ENCODE data around the gene SLC39A11.

The SLC39A11 gene

DNA sequence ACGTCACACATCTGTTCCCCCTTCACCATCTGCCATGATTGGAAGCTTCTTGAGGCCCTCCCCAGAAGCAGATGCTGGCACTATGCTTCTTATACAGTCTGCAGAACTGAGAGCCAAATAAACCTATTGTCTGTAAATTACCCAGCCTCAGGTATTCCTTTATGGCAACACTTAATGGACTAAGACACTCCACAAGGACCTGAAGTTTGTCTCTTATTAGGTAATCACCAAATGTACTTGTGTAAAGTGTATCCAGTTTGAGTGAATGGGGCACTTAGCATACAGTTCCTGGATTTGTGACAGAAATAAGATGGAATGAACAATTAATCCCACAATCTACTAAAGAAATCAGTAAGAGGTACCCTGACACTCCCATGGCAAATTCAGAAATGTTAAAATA, 105.3 kb downstream of the SLC39A11 start:
- H3K18ac ChIP-seq (ENCODE audit: low read length): no peak overlapping the region
- no CpG with 5 or more reads among the region's 1 CpG for WGBS (ENCODE audit: extremely low coverage, insufficient coverage, insufficient read length)
- H3K27me3 ChIP-seq (ENCODE audit: insufficient read depth, low read length): no peaks in the 10 kb centered on the region
- no peak for DNase-seq
- H3K23ac ChIP-seq (ENCODE audit: low read length): no peak overlapping the region
- H2BK5ac ChIP-seq (ENCODE audit: low read depth, low read length, poor library complexity): no peak overlapping the region
- H4K91ac ChIP-seq (ENCODE audit: low read depth, low read length): no peak overlapping the region
- no peak overlapping the region for H3K9ac ChIP-seq (ENCODE audit: low read length)
- H2BK120ac ChIP-seq (ENCODE audit: insufficient read depth, low read length, poor library complexity): no peak overlapping the region
- no peak overlapping the region for H2AFZ ChIP-seq (ENCODE audit: insufficient read depth, low read length, poor library complexity)
- H3K4me3 ChIP-seq (ENCODE audit: low read depth, low read length): no peak overlapping the region
- no peaks in the 10 kb centered on the region for H3K79me2 ChIP-seq (ENCODE audit: control insufficient read depth, insufficient read depth, low read length, poor library complexity)
- H3K79me1 ChIP-seq (ENCODE audit: low read length): no peaks in the 10 kb centered on the region
- H3K4ac ChIP-seq (ENCODE audit: low read depth, low read length): no peak overlapping the region
- H2AK5ac ChIP-seq (ENCODE audit: low read length): no peak overlapping the region
- no peak overlapping the region for H3K4me2 ChIP-seq (ENCODE audit: low read length)
- no peak overlapping the region for H3K14ac ChIP-seq (ENCODE audit: low read length)
- peaks cover 2% of the 10 kb centered on the region for H3K9me3 ChIP-seq (ENCODE audit: insufficient read depth, low read depth, low read length)
- no peak overlapping the region for H3K27ac ChIP-seq (ENCODE audit: low read depth, low read length)
- no peak overlapping the region for H4K8ac ChIP-seq (ENCODE audit: low read depth, low read length)
- no peaks in the 10 kb centered on the region for H3K36me3 ChIP-seq (ENCODE audit: control insufficient read depth in 1 of 2, insufficient read depth in 2 of 2, low read length in 2 of 2)
- no peak overlapping the region for H2BK12ac ChIP-seq (ENCODE audit: low read length)
- H3K4me1 ChIP-seq (ENCODE audit: control insufficient read depth in 1 of 2, insufficient read depth in 2 of 2, low read length in 2 of 2): peaks cover 4 to 10% of the 10 kb centered on the region in 2 experiments
- no peak overlapping the region for H4K12ac ChIP-seq (ENCODE audit: low read depth, low read length)

DNA sequence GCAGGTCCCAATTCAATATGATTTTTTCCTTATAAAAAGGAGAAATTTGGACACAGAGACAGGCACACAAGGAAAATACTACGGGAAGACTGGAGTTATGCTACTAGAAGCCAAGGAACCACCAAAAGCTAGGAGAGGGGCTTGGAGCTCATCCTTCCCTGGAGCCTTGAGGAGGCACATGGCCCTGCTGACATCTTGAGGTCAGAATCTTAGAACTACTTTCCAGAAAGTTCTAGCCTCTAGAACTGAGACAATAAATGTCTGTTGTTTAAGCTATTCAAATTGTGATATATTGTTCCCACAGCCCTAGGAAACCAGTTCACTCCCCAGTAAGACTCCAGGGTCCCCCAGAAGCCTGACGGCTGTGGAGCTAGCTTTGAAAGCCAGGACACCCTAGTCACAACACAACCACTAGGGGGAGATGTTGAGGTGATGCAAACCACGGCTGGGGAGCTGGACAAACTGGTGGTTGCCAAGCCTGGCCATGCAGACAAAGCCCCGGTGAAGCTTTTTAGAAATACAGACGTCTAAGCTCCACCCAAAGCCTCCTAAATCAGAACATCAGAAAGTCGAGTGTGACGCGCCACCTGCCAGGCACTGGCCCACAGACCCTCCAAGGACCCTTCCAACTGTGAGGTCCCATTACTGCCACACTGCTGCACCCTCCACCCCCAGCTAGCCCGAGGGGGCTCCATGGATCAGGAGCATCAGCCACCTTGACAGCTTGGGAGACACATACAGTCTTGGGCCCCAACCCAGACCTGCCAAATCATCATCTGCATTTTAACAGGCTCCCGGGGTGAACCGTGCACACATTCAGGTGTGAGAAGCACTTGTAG, 106.4 kb downstream of the SLC39A11 start:
- no peaks in the 10 kb centered on the region for H3K36me3 ChIP-seq (ENCODE audit: control insufficient read depth in 1 of 2, insufficient read depth in 2 of 2, low read length in 2 of 2)
- H3K4ac ChIP-seq (ENCODE audit: low read depth, low read length): no peak overlapping the region
- H2BK5ac ChIP-seq (ENCODE audit: low read depth, low read length, poor library complexity): peak overlapping the region; percentile 9
- no peaks in the 10 kb centered on the region for H3K79me1 ChIP-seq (ENCODE audit: low read length)
- peak overlapping the region; percentile 34 for H3K18ac ChIP-seq (ENCODE audit: low read length)
- peak overlapping the region; percentile 49 for H4K8ac ChIP-seq (ENCODE audit: low read depth, low read length)
- H2AK5ac ChIP-seq (ENCODE audit: low read length): peak overlapping the region; percentile 45
- no peak overlapping the region for H3K14ac ChIP-seq (ENCODE audit: low read length)
- peak overlapping the region; percentile 63 for H2BK12ac ChIP-seq (ENCODE audit: low read length)
- no peak overlapping the region for H3K23ac ChIP-seq (ENCODE audit: low read length)
- no peak overlapping the region for H3K4me3 ChIP-seq (ENCODE audit: low read depth, low read length)
- H3K4me2 ChIP-seq (ENCODE audit: low read length): no peak overlapping the region
- peaks cover 4 to 10% of the 10 kb centered on the region in 2 experiments for H3K4me1 ChIP-seq (ENCODE audit: control insufficient read depth in 1 of 2, insufficient read depth in 2 of 2, low read length in 2 of 2)
- H3K79me2 ChIP-seq (ENCODE audit: control insufficient read depth, insufficient read depth, low read length, poor library complexity): no peaks in the 10 kb centered on the region
- no peak overlapping the region for H3K9ac ChIP-seq (ENCODE audit: low read length)
- peak overlapping the region; percentile 45 for H4K91ac ChIP-seq (ENCODE audit: low read depth, low read length)
- H3K9me3 ChIP-seq (ENCODE audit: insufficient read depth, low read depth, low read length): peaks cover 2% of the 10 kb centered on the region
- peak overlapping the region; percentile 32 for H2AFZ ChIP-seq (ENCODE audit: insufficient read depth, low read length, poor library complexity)
- peak; percentile 57 to 88 for DNase-seq
- peak overlapping the region; percentile 20 for H2BK120ac ChIP-seq (ENCODE audit: insufficient read depth, low read length, poor library complexity)
- H4K12ac ChIP-seq (ENCODE audit: low read depth, low read length): no peak overlapping the region
- H3K27me3 ChIP-seq (ENCODE audit: insufficient read depth, low read length): no peaks in the 10 kb centered on the region
- WGBS (ENCODE audit: extremely low coverage, insufficient coverage, insufficient read length): no CpG with 5 or more reads among the region's 11 CpGs
- H3K27ac ChIP-seq (ENCODE audit: low read depth, low read length): no peak overlapping the region

- no CpG with 5 or more reads among the region's 7 CpGs for WGBS (ENCODE audit: extremely low coverage, insufficient coverage, insufficient read length)
Observed at GRCh38 chr17:72984926-72985325, 107.6 kb downstream of the SLC39A11 start.

DNA sequence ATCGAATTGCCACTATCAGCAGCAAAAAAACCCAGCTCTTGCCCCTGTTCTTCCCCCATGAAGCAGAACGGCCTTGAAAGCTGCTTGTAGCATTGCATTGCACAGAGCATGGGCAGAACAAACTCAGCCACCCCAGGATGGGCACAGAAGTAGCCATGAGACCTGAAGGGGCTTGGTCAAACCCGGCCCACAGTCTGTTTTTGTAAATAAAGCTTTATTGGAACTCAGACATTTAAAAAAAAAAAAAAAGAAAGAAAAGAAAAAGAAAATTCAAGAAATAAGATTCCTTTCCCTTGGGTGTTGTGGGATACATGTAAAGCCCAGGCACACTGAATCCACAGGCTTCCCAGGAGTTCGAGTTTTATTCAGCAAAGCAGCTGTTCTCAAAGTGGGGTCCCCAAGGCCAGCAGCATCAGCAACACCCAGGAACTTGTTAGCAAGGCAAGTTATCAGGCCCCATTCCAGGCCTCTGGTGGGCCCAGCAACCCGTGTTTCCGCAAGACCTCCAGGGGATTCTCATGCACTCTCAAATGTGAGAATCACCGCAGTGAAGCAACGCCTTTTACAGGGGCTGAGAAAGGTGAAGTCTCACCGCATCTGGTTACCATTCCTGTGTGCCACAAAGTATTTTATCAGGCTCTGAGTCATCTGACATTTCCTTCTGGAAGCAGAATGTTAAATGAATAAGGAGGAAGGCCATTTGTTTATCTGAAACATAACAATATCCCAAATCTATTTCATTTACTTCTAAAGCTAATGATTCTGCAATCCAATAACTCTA, 108.2 kb downstream of the SLC39A11 start:
- Histone ChIP-seq H3K9ac (ENCODE audit: low read length) (no peak overlapping the region), H3K27me3 (ENCODE audit: insufficient read depth, low read length) (no peaks in the 10 kb centered on the region), H3K27ac (ENCODE audit: low read depth, low read length) (no peak overlapping the region), H3K4me3 (ENCODE audit: low read depth, low read length) (no peak overlapping the region), H3K36me3 (ENCODE audit: control insufficient read depth in 1 of 2, insufficient read depth in 2 of 2, low read length in 2 of 2) (no peaks in the 10 kb centered on the region), H3K4ac (ENCODE audit: low read depth, low read length) (no peak overlapping the region), H2BK120ac (ENCODE audit: insufficient read depth, low read length, poor library complexity) (no peak overlapping the region), H3K4me2 (ENCODE audit: low read length) (no peak overlapping the region), H2AK5ac (ENCODE audit: low read length) (no peak overlapping the region), H4K91ac (ENCODE audit: low read depth, low read length) (no peak overlapping the region), H2AFZ (ENCODE audit: insufficient read depth, low read length, poor library complexity) (no peak overlapping the region), H2BK12ac (ENCODE audit: low read length) (peak overlapping the region; percentile 34), H3K23ac (ENCODE audit: low read length) (no peak overlapping the region), H3K79me1 (ENCODE audit: low read length) (no peaks in the 10 kb centered on the region), H3K9me3 (ENCODE audit: insufficient read depth, low read depth, low read length) (peaks cover 2% of the 10 kb centered on the region), H3K18ac (ENCODE audit: low read length) (no peak overlapping the region), H3K4me1 (ENCODE audit: control insufficient read depth in 1 of 2, insufficient read depth in 2 of 2, low read length in 2 of 2) (peaks cover 4 to 10% of the 10 kb centered on the region in 2 experiments), H3K14ac (ENCODE audit: low read length) (no peak overlapping the region), H2BK5ac (ENCODE audit: low read depth, low read length, poor library complexity) (no peak overlapping the region), H4K12ac (ENCODE audit: low read depth, low read length) (no peak overlapping the region), H3K79me2 (ENCODE audit: control insufficient read depth, insufficient read depth, low read length, poor library complexity) (no peaks in the 10 kb centered on the region), H4K8ac (ENCODE audit: low read depth, low read length) (no peak overlapping the region)
- peak; percentile 35 to 74 for DNase-seq
- no CpG with 5 or more reads among the region's 9 CpGs for WGBS (ENCODE audit: extremely low coverage, insufficient coverage, insufficient read length)

More at GRCh38 chr17:72984926-72985325, 107.6 kb downstream of the SLC39A11 start:
- no peak overlapping the region for H3K14ac ChIP-seq (ENCODE audit: low read length)
- no peak overlapping the region for H3K4me3 ChIP-seq (ENCODE audit: low read depth, low read length)
- no peak overlapping the region for H3K9ac ChIP-seq (ENCODE audit: low read length)
- H3K9me3 ChIP-seq (ENCODE audit: insufficient read depth, low read depth, low read length): peaks cover 2% of the 10 kb centered on the region
- H2BK5ac ChIP-seq (ENCODE audit: low read depth, low read length, poor library complexity): no peak overlapping the region
- H2AK5ac ChIP-seq (ENCODE audit: low read length): no peak overlapping the region
- no peak overlapping the region for H2BK12ac ChIP-seq (ENCODE audit: low read length)
- H3K4me2 ChIP-seq (ENCODE audit: low read length): no peak overlapping the region
- H3K27me3 ChIP-seq (ENCODE audit: insufficient read depth, low read length): no peaks in the 10 kb centered on the region
- H3K4me1 ChIP-seq (ENCODE audit: control insufficient read depth in 1 of 2, insufficient read depth in 2 of 2, low read length in 2 of 2): peaks cover 4 to 10% of the 10 kb centered on the region in 2 experiments
- H4K91ac ChIP-seq (ENCODE audit: low read depth, low read length): no peak overlapping the region
- H2AFZ ChIP-seq (ENCODE audit: insufficient read depth, low read length, poor library complexity): no peak overlapping the region
- no peak overlapping the region for H3K23ac ChIP-seq (ENCODE audit: low read length)
- no peak overlapping the region for H3K18ac ChIP-seq (ENCODE audit: low read length)
- no peak overlapping the region for H3K4ac ChIP-seq (ENCODE audit: low read depth, low read length)
- no peaks in the 10 kb centered on the region for H3K79me1 ChIP-seq (ENCODE audit: low read length)
- no peak overlapping the region for H3K27ac ChIP-seq (ENCODE audit: low read depth, low read length)
- no peak overlapping the region for H2BK120ac ChIP-seq (ENCODE audit: insufficient read depth, low read length, poor library complexity)
- H3K36me3 ChIP-seq (ENCODE audit: control insufficient read depth in 1 of 2, insufficient read depth in 2 of 2, low read length in 2 of 2): no peaks in the 10 kb centered on the region
- H3K79me2 ChIP-seq (ENCODE audit: control insufficient read depth, insufficient read depth, low read length, poor library complexity): no peaks in the 10 kb centered on the region
- H4K8ac ChIP-seq (ENCODE audit: low read depth, low read length): no peak overlapping the region
- peak in 1 of 2 donors; percentile 59 for DNase-seq
- no peak overlapping the region for H4K12ac ChIP-seq (ENCODE audit: low read depth, low read length)

Measured in trophoblast cell (in vitro differentiated cells and primary cell).